ENCODE results near the gene CSTF1.
A peak's percentile ranks its signal among the peaks of the same experiment; 100 is the strongest.

CSTF1 gene

DNA sequence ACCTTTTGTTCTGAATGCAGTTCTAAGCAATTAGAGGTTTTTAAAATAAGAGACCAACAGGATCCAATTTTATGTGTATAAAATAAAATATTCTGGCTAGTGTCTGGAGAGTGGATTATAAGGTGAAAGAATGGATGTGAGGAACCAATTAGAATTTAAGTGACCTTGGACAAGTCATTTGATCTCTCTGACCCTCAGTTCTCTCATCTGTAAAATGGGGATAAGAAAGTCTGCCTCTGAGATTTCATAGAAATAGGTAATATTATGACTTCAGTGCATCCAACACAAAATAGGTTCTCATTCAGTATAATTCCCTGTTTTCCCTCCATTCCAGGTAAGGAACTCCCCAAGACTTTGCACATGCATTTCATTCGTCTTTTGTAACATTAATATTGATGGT is 38.5 kb downstream of the CSTF1 start:
- no peak for DNase-seq

DNA sequence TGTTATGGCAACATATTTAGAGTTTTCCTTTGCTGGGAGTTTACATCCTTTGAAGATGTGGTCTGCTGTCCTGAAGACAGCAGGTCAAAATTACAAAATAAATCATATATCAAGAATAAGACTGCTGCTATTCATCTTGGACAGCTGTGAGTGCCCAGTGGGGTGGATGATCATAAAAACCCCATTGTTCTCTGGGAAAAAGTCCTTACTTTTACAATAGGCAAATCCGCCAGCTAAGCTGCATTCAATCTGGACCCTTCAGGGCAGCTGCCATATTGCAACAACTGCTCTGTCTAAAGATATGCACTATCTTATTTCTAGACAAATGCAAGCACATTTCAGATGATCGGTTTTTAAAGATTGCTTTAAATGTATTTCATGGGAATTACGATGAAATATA is 39.0 kb downstream of the CSTF1 start:
- no peak for DNase-seq

DNA sequence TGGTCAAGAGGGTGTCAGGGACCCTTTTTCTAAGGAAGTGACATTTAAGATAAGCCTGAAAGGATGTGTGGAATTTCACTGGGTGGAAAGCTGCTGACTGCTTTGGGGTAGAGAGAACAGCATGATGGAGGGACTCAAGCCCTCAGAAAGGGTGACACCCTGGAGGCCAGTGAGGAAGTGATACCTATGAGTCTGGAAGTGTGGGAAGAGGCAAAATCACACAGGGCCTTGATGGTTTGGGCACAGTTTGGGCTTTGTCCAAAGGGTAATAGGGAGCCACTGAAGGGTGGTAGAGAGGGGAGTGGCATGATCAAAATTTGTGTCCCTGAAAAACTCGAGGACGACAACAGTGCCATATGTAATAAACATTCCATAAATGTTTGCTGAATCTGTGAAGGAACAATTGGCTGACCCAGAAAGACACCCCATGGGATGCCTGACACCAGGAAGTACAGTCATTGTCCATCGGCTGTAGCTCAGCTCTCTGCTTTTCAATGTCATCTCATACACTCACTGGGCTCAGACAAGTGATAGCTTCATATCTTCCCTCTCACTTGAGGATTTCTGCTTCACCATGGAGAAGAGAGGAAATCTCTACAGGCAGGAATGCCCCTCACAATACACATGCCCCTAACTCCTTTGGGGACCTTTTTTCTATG is 40.9 kb downstream of the CSTF1 start:
- DNase-seq: no peak

DNA sequence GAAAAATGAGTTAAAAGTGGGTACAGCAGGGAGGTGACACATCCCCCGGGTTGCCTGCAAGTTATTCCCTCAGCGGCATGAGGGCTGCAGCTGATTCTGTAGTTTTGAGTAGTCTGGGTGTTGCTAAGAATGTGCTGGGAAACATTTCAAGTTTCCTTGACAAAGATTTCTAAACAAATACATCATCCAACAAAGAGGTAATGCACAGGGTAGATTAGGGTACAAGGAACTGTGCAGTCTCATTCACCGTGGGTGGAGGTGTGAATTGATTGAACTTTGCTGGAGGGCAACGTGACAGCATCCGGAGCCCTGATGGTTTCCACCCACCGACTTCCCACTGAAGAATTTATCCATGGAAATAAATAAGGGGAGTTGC is 41.4 kb downstream of the CSTF1 start:
- no peak for DNase-seq

DNA sequence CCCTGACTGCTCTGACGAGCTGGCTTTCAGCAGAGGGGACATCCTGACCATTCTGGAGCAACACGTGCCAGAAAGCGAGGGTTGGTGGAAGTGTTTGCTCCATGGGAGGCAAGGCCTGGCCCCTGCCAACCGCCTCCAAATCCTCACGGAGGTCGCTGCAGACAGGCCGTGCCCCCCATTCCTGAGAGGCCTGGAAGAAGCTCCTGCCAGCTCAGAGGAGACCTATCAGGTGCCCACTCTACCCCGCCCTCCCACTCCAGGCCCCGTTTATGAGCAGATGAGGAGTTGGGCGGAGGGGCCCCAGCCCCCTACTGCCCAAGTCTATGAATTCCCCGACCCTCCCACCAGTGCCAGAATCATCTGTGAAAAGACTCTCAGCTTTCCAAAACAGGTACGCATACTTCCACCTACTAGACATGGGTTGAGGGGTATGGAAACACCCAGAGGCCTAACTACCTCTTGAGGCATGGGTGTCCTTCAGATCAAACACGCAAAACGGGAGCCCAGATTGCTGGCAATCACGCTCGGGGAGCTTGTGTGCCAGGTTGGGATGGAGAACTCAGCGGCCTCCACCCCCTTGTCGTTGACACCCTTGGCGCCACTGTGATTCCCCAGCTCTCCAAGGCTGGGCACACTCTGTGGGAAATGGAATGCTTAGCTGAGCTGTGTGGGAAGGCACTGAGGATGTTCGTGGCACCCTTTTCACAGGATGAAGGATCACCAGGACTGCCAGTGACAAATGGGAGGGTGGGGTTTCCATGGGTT is 44.9 kb downstream of the CSTF1 start:
- DNase-seq: no peak

DNA sequence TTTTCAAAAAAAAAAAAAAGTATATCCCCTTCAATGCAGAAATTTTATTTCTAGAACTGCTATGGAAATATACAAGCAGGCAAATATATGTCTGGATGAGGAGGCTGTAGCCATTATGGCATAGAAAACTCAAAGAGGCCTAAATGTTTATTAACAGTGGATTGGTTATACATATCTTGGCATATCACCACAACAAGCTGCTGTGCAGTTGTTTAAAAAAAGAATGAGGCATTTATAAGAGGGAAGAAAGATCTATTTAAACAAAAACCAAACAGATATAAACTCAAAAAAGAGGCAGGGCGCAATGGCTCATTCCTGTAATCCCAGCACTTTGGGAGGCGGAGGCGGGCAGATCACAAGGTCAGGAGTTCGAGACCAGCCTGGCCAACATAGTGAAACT is 45.8 kb downstream of the CSTF1 start:
- DNase-seq: no peak

DNA sequence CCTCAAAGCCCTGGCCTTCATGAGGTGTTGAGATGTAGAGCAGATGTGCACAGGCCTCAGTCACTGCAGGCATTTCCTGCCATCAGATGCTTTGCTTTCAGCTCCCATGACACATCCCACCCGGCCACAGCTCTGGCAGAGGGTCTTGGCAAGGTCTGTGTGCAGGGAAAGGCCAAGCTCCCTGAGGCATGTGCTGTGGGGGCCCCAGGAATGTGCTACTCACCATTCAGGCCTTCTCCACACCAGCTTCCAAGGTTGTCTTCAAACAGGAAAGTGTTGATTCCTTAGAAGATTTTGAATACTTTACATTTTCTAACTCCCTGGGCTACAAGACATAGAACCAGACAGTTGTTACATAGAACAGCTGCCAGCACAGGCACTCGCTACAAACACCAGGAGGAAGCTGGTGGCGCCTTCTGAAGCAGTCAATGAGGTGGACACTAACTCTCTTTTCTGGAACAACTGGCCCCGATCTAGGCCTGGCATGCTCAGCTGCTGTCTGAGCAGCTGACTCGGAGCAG is 47.4 kb downstream of the CSTF1 start:
- no peak for DNase-seq

DNA sequence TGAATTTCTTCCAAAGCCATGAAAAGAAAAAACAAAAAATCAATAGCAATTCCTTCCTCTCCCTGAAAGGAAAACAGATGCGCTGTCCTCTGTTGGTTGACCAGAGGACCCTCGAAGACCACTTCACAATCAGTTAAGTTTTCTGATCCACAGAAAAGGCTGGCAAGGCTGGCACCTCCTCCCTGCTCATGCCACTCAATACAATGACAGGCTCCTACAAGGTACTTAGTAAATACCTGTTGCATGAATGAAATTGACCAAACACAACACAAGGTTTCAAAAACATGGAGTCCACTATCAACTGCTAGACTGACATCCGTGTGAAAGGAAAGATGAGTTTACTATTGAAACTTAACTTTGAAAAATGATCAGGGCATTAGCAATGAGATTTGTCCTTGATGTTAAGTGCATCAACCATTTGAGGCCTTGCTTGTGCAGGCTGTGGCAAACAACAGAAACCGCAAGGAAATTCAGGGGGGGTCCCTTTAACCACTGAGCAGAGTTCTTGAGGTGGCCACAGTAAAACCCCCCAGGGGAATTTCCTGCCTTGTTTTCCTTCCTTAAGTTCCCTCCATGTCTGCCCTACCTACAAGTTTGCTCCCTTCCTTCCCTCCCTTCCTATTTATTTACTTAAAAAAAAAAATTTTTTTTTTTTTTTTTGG is 48.0 kb downstream of the CSTF1 start:
- DNase-seq: no peak

DNA sequence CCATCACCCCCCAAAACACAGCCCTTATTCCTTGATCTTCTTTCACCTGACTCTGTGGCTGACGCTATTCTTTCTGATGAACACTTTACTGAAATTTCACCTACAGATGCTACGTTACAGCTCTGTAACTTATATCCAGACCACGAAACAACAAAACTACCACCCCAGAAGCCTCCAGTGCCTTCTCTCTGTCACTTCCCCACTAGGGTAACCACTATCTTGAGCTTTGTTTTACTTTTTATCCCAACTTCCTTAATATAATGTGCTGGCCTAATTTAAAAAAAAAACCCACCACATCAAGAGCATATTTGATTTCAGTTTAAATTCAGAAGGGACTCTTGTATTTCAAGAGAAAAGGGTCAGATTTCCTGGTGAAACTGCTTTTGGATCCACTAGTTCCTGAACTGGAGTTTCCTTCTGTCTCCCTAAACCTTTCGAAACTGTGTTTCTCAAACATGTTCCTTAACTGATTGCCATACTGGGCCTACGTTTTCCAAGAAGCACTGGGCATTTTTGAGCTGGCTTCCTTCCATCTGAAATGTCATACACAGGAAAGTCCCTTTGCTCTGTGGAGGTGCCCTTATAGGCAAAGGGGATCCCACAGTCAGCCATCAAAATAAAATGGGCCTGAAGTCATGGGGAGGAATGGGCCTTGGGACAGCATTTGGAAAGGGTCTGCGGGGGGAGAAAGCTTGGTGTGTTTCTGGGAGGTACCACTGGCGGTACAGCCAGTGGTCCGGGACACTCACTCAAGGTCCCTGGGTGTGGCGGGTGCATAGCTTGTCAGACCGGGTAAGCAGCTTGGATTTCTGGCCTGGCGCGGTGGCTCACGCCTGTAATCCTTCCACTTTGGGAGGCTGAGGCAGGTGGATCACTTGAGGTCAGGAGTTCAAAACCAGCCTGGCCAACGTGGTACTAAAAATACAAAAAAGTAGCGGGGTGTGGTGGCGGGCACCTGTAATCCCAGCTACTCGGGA is 50.2 kb downstream of the CSTF1 start:
- no peak for DNase-seq

DNA sequence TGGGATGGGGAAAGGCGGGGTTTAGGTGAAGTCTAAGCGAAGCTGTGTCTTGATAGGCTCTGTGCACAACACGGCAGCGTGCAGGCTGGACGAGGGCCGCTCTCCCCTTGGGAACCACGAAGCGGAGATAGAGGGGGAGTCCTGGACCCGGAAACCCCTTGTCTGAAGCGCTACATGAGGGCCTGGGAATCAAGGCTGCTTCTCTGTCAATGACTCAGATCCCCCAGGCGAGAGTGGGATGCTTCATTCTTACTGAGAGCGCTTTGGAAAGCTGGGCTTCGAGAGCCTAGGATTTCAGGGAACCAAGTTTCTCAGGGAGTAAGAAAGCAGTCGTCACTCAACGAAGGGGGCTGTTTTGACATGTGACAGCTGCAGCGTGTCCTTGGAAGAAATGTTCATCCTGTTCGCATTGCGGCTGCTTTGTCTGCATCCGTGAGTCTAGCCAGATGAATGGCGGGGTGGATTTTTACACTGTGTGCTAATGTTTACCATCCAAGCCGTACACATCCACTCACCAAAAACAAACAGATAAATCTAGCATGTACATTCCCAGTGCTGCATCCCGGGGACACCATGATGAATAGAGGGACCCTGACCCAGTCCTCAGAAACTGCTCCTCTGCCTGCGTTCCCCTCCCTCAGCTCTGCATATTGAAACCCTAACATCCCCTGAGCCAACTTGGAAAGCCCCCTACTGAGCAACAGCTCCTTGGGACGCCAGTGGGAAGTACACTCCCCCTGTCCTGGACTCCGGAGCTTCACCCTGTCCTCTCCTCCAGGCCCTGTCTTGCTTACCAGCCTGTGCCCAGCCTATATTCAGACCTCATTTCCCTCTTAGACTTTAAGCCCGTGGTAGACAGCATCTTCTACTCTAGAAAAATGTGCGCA is 51.5 kb downstream of the CSTF1 start:
- DNase-seq: peak; percentile 29

DNA sequence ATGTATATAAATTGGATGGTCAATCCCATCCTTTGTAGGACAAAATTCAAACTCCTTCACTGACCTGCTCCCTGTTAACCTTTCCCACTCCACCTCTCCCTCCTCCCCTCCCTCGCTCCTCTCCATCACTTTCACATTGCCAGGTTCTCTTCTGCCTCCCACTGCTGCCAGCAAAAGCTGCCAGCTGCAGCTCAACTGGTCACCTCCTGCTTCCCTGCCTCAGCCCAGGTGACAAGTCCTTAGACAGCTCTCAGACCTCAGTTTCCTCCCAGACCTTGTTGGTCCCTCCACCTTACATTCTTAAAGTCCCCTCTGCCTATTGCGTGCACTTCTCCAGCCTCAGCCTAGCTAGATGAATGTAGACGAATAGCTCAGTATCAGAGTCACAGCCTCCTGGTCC is 52.7 kb downstream of the CSTF1 start:
- no peak for DNase-seq

DNA sequence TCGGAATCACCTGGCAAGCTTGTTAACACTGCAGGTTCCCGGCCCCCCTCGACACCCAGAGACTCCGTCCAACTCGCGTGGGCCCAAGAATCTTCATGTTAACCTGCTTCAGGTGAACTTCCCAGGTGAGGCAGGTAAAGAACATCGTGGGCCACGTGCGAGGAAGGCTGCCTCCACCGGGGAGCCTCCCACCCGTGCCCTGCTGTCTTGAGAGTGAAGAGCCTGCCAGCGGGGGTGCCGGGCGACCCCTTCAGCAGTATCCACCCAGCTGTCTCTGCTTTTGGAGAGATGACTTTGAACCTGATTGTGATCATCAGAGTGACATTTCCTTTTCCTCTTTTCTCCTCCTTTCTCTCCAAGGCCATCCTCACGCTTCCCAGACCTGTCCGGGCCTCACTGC is 53.1 kb downstream of the CSTF1 start:
- no peak for DNase-seq

DNA sequence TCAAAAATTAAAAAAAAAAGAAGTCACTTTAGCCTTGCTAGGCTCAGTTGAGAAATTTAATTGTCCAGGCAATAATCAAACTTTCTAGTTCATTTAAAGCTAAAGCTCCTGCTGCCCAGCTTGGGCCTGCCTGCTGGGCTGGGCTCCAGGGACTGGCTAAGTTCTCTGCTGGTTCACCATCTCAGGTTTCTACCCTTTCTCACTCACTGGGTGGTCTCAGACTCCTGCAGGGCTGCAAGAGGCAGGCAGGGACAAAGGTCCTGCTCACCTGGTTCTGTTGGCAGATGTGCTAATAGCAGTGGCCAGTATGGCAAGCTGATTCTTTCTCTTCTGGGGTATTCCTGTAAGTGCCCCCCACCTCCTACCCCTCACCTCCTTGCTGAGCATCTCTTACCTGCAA is 54.8 kb downstream of the CSTF1 start:
- DNase-seq: no peak

DNA sequence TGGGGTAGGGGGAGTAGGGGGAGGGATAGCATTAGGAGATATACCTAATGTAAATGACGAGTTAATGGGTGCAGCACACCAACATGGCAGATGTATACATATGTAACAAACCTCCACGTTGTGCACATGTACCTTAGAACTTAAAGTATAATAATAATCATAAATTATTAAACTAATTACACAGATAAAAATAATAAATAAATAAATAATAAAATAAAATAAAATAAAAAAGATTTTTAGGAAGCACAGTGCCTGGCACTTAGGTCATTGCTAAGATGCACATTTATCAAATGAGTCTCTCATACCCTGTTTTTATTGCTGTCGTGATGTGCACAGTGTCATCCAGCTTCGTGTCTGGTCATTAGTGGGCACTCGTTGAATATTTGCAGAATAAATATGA is 57.0 kb downstream of the CSTF1 start:
- no peak for DNase-seq

DNA sequence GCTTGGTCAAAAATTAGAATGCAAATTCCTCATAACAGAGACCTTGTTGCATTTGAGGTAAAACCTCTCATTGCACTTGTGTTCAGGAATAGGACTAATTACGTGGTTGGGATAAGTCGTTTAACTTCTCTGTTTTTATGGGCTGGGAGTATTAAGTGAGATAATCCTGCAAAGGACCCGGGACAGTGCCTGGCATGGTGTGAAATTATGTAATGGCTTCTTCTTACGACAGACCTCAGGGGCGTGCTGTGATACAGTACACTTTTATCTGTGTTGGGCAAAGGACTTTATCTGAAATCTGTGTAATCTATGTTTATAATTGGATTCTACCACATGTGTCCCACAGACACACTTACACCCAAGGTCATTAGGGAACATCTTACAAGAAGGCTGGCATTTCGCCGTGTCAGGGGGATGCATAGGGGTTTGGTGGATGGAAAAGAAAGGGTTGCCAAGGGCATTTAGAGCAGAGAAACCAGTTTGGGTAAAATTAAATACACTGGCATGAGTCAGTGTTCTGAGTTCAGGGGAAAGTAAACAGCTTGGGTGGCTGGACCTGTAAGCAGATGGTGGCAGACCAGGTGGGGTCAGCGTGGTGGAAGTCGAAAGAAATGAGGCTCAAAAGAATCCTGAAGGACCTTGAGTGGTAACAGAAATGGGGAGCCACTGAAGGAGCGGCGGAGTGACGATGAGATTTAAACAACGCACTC is 58.8 kb downstream of the CSTF1 start:
- peak; percentile 30 for DNase-seq

DNA sequence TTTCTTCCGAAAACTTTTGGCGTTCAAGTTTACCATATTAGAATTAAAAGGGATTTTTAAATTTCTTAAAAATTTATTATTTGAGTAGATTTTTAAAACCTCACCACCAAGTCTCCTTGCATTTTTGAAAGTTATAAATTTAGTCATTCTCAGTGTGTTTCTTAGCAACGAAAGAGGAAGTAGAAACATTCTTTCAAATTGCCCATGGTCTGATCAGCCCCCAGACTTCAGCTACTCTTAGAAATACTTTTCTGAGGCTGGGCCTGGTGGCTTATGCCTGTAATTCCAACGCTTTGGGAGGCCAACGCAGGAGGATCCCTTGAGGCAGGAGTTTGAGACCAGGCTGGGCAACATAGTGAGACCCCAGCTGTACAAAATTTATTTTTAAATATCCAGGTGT is 60.9 kb downstream of the CSTF1 start:
- DNase-seq: no peak

DNA sequence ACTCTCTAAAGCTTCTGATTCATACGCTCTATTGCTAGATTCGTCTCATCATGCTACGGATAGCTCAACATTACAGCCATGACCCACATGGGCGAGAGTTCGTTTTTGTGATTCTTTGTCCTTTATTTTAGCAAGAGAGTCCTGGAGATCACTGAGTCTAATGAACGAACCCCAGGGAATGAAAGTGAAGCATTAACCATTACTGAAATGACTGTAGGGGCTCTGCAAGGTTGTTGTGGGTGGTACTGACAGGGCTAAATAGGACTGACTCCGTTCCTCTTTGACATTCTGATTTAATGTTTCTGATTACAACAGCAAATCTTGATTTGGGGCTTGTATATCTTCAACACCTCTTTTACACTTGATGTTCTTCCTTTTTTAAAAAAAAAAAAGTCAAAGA is 62.3 kb downstream of the CSTF1 start:
- no peak for DNase-seq

All from DMS53 (cell line).